Dermis microvascular lymphatic vessel endothelial cell (primary cell): ENCODE data around the gene ZSCAN1. TPM values are rescaled to one million over a fixed set of nuclear protein-coding genes. Genes with fewer than 3 reads are reported as not detected.

Experiments used
- DNase-seq, 2 donors: peaks; one replicate each; pipeline versions ENCODE4 v3.0.0 to v3.0.0-alpha.2; 2010; ENCODE audit warnings: low read depth in 2 of 2
- total RNA-seq: library from RNA; depleted of rRNA; stranded (reverse); fragments of >200 nt; gene quantifications from 2 replicates; pipeline ENCODE4 v1.2.1, GENCODE V29; 2014

Gene ZSCAN1
- total RNA-seq, 1 donor from 2014 or later: not detected

- no peak for DNase-seq
Measured at GRCh38 chr19:58038688-58039204, 4.9 kb downstream of the ZSCAN1 start.

GRCh38 chr19:58040751-58041525 is 7.1 kb downstream of the ZSCAN1 start:
- no peak for DNase-seq

GRCh38 chr19:58042495-58043340 is 8.9 kb downstream of the ZSCAN1 start:
- no peak for DNase-seq

GRCh38 chr19:58044391-58044790 is 10.6 kb downstream of the ZSCAN1 start:
- no peak for DNase-seq

GRCh38 chr19:58044886-58045285 is 11.1 kb downstream of the ZSCAN1 start:
- no peak for DNase-seq

GRCh38 chr19:58045411-58046050 is 11.7 kb downstream of the ZSCAN1 start:
- no peak for DNase-seq

DNA sequence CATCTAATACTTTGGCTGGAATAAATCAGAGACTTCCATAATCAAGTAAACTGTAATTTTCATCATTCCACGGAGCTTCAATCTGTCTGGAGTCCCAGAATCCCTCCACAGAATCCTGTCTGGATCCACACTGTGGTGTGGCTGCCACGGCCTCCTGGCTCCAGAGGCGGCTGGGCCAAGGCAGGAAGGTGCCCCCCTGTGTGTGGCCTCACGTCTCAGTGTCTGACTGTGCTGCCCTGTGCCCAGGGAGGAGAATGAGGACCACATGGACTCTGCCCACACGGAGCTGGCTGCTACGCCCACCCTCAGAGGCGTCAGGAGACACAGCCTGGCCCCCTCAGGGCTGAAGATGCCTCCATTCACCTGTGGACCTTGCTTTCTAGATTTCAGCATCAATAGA is 13.0 kb downstream of the ZSCAN1 start:
- DNase-seq: no peak

DNA sequence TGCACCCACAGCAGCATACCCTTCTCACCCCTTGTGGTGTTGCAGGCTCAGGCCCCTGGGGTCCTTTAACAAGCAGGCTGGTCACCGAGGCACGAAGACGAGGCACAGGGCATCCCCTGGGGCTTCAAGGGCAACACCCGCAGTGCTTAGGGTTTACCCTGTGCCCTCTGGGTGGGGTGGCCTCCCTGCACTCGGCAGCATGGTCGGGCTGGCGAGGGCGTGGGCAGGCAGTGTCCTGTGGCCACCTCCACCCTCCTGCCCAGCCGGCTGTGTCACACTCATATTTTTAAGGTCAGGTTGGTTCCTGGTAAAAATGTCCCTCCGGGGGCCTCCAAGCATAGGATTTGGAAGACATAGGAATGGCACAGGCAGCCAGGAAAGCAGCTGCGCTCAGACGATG is 13.8 kb downstream of the ZSCAN1 start:
- DNase-seq: no peak

DNA sequence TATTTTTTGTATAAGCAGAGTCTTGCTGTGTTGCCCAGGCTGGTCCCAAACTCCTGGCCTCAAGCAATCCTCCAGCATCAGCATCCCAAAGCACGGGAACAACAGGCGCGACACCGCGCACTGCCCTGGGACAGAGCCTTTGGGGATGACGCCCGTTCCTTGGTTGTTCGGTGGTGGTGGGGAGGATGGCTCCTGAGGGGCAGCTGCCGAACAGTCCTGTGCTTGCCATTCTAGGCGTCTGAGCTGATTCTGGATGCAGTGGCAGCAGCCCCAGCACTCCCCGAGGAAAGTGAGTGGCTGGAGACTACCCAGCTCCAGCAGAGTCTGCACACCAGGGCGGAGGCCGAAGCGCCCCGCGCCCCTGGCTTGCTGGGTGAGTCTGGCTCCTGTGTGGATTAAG is 18.4 kb downstream of the ZSCAN1 start:
- DNase-seq: no peak

DNA sequence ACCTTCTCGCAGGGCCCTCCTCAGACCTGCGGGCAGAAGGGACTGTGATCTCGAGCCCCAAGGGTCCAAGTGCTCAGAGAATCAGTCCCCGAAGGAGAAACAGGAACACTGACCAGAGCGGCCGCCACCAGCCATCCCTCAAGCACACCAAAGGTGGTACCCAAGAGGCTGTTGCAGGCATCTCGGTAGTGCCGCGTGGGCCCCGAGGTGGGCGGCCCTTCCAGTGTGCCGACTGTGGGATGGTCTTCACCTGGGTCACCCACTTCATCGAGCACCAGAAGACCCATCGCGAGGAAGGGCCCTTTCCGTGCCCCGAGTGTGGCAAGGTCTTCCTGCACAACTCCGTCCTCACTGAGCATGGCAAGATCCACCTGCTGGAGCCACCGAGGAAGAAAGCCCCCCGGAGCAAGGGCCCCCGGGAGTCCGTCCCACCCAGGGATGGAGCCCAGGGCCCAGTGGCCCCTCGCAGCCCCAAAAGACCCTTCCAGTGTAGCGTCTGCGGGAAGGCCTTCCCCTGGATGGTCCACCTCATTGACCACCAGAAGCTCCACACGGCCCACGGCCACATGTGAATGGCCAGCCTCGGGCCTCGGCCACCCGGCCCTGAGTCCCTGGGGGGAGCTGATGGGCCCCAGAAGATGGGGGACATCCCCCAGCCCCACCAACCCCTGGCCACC is 19.8 kb downstream of the ZSCAN1 start:
- DNase-seq: no peak

DNA sequence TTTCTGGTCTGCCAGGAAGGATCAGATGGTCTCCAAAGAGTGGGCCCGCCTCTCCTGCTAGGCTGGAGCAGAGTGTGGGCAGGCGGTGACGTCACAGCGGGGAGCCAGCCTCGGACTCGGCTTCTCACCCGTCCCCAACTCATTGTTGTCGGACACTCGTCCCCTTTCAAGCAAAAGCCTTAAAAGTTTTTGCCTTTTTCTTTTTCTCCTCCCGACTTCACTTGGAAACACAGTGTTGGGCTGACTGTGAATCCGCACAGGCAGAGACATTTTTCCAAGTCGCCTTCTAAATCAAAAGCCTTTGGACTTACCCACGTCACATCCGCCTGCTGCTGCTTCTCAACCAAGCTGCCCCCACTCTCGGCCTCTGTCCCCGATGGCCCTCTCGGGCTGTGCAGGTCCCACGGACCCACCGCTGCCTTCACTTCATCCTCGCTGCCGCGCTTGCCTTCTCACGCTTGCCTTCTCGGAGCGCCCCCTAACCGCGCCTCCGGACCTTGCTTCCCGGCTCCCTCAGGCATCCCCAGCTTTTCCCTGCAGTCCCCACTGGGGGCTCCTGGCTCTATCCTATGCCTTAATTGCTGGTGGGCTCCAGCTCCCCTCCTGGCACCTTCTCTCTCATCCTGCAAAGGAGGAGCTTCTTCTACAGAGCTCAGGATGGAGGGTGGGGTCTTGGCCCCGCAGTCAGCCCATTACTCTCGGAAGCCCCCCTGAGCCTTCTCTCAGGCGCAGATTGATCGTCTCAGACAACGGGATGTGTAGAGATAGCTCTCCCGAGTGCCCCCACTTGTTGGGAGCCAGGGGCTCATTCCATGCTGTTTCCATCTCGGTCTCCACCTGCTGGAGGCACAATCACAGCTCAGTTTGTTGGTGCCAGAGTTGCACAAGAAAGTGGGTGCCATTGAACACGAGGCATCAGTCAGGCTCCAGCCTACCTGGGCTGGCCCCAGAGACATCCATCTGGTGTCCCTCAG is 21.4 kb downstream of the ZSCAN1 start:
- DNase-seq: peak in 1 of 2 donors; percentile 5

DNA sequence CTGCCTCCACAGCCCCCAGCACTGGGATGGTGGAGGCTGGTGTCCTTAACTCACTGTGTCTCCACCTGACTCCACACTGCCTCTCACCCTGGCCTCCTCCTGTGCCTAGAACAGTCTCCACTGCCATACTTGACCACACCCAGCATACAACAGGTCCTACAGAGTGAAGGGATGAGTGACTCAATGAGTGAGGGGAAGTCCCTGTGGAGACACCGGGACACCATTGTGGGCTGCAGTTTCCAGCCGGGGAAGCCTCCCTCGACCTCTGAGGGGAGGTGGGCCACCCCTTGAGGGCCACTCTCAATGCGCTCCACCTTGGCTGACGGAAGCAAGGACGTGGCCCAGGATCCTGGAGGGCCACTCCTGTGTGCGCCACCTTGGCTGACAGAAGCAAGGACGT is 22.4 kb downstream of the ZSCAN1 start:
- no peak for DNase-seq

DNA sequence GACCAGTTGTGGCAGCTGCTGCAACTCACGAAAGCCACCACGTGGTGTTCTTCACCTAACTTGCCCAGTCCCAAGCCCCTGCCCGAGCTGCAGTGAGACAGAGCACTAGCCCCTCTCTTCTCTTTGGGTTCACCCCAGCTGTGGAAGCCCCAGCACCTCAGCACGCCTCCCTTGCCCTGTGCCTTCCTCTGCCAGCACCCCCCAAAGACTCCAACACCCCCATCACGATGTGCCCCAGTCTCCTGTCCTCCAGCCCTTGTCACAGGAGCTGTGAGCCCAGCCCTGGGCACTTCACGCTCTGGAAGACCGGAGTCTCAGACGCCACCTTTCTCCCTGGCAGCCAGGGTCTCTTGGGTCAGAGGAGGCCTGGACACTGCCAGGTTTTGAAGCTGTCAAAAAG is 23.0 kb downstream of the ZSCAN1 start:
- no peak for DNase-seq

GRCh38 chr19:58058467-58058866 is 24.6 kb downstream of the ZSCAN1 start:
- no peak for DNase-seq

DNA sequence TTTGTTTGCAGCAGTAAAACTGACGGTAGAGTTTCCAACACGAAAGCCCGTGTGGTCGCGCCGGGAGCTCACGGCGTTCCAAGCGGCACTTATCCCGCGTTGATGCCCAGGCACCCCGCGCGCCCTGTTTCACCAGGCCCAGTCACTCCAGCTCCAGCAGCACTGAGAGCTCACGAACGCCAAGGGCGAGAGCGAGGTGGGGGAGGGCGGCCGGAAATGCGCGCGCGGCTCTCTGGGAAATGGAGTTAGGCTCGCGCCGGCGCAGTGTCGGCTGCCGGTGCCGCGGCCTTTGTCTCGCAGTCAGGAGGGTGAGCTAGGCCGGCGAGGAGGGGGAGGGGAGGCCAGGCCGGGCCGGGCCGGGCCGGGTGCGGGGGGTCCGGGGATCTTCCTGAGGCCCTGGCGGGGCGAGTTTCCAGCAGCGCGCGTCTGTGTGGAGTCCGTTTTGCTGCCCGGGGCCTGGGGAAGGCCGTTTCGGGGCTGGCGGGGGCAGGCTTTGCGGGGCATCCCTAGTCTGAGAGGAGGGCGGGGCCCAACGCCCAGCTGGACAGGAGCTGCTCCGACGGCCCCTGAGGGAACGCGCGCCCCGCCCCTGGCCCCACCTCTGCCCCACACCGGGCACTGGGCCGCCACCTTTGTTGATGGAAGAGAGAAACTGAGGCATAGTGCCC is 25.3 kb downstream of the ZSCAN1 start, which contains the start of gene ZNF135:
TSS of gene ZNF135 (plus strand) at position 280 of the 668 bp plus-strand sequence. CDS start 721 bp downstream, outside the sequence.
- DNase-seq: peak; percentile 29 to 66

DNA sequence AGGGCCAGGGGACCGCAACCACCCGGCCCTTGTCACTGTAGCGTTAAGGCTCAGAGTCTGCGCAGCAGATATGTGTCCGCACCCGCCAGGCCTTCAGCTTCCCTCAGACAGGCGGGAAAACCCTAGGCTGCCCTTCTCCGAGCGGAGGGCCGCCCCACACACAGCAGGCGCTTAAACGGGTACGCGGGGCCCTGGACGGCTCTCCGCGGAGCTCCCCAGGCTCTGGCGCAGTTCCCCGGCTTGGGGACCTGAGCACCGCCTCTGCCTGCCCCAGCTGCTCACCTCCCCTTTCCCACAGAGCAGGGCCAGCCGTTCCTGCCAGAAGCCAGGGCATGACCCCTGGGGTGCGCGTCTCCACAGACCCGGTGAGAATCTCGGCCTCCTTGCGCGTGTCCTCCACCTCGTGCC is 25.9 kb downstream of the ZSCAN1 start:
- no peak for DNase-seq

DNA sequence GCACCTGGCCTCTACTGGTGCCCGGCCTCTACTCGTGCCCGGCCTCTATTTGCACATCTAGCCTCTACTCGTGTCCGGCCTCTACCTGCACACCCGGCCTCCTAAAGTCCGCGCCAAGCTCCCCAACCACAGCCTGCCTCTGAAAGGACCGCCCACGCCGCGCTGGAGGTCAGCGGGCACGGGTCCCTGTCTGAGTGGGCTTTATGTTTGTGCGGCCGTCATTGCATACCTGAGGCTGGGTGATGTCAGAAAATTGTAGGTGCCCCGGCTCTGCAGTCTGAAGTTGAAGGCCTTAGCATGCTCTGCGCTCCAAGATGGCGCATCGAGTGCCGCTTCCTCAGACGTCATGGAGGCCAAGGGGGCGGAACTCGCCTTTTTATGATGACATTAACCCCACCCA is 26.4 kb downstream of the ZSCAN1 start:
- no peak for DNase-seq

- no peak for DNase-seq
Measured at GRCh38 chr19:58063712-58064111, 29.9 kb downstream of the ZSCAN1 start.

DNA sequence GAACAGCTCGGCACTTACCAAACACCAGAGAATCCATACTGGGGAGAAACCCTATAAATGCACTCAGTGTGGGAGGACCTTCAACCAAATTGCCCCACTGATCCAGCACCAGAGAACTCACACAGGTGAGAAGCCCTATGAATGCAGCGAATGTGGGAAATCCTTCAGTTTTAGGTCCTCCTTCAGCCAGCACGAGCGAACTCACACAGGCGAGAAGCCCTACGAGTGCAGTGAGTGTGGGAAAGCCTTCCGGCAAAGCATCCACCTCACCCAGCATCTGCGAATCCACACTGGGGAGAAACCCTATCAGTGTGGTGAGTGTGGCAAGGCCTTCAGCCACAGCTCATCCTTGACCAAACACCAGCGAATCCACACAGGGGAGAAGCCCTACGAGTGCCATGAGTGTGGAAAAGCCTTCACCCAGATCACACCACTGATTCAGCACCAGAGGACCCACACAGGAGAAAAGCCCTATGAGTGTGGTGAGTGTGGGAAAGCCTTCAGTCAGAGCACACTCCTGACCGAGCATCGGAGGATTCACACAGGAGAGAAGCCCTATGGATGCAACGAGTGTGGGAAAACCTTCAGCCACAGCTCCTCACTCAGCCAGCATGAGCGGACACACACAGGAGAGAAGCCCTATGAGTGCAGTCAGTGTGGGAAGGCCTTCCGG is 33.6 kb downstream of the ZSCAN1 start:
- no peak for DNase-seq
